Psoas muscle (tissue), 8 donors: ENCODE results near the gene NFATC1. TPM values are rescaled to one million over a fixed set of nuclear protein-coding genes. Genes with fewer than 3 reads are reported as not detected.

Source experiments
- ATAC-seq, 4 donors: fragments of 200-7000 bp; cut with Tn5 transposase; one replicate each; pipeline ENCODE4 v1.9.1; 2020; ENCODE audit warnings: moderate library complexity in 3 of 4, mild to moderate bottlenecking in 2 of 4
- DNase-seq, 2 donors: peaks; one replicate each; pipeline ENCODE4 v3.0.0-alpha.2; 2020
- H3K27ac ChIP-seq: fragments of 200-600 bp; one replicate; pipeline ENCODE4 v1.8.0; 2022
- H3K27me3 ChIP-seq, 3 donors: fragments of 200-600 bp in 1 of 3; one replicate each; pipeline versions ENCODE4 v1.6.1 to v1.8.0; 2013 to 2022; ENCODE audit warnings: low read length in 2 of 3, mild to moderate bottlenecking in 2 of 3, moderate library complexity in 1 of 3; ENCODE audit not compliant: insufficient read depth in 3 of 3
- H3K36me3 ChIP-seq, 2 donors: fragments of 200-600 bp in 1 of 2; one replicate each; pipeline versions ENCODE4 v1.6.1 to v1.8.0; 2013 to 2022; ENCODE audit warnings: low read depth in 1 of 2, mild to moderate bottlenecking in 1 of 2, moderate library complexity in 1 of 2; ENCODE audit not compliant: insufficient read depth in 1 of 2
- H3K4me1 ChIP-seq: fragments of 200-600 bp; one replicate; pipeline ENCODE4 v1.8.0; 2022
- H3K4me3 ChIP-seq: fragments of 200-600 bp; one replicate; pipeline ENCODE4 v1.8.0; 2022; ENCODE audit warnings: mild to moderate bottlenecking
- H3K9me3 ChIP-seq: fragments of 200-600 bp; one replicate; pipeline ENCODE4 v1.8.0; 2022
- WGBS, 3 donors: extraction: QIAGEN DNeasy Blood & Tissue Kit; methylation state at CpG; one replicate each; pipeline versions ENCODE4 v1.1.6 to v1.1.7; 2013; 5-methylcytosine and 5-hydroxymethylcytosine counted together
- intact Hi-C, 2 donors: fragments of 100-400 bp; cut with DNase I; formaldehyde crosslinking; loops; one replicate each; pipeline versions ENCODE4 v1.11.0 to v1.14.2; 2022
- polyA plus RNA-seq, 3 donors: library from polyadenylated mRNA; stranded (reverse); fragments of 200-250 nt; gene quantifications; one replicate each; pipeline ENCODE4 v1.2.3, GENCODE V29; 2013
- total RNA-seq, 4 donors: library from RNA; stranded (reverse); fragmentation: NEBNext Ultra II Directional in 2 of 4; extraction: Animal tissue kit (Norgen Biotek cat#: 25700) in 2 of 4; gene quantifications; one replicate each; pipeline versions ENCODE4 v1.2.1 to v1.2.4, GENCODE V29; 2021 to 2023
- TF ChIP-seq, protein P1 (sequence below): fragments of 200-600 bp; IDR thresholded peaks from one replicate; pipeline ENCODE4 v1.8.0; 2022; ENCODE audit warnings: antibody characterized with exemption
- donor health status: healthy with polysubstance abuse.
- donor health status: DM: no; HTN: no; CAD: no; lungs with moderate emphysema.
- donor health status: Bipolar disorder and iron deficiency.
- donor health status: healthy.
- donor health status: DM: yes; HTN: yes; CAD: no.
- donor health status: DM: no; HTN: no; CAD: no.
- donor health status: DM: no; HTN: no; CAD: no.
- donor health status: DM: yes; HTN: yes; CAD: no.

NFATC1 gene
- total and polyA plus RNA-seq, 7 donors = 3.0 to 28.7 (median 21.0) TPM

DNA sequence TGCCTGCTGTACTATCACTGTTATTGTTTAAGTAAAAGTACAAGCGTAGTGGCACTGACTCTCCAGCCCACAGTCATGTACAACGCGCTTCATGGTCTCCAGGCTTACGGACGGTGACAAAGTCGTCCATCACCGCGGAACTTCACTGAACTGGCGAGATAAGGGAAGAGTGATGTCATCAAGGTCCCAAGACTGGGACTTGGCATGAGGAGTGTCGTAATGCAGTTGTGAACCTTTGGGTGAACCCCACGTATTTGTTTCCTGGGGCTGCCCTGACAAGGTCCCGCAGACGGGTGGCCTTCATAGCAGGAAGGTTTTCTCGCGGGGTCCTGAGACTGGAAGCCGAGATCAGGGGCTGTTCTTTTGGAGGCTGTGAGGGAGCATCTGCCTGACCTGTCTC, 17.3 kb downstream of the NFATC1 start:
- intact Hi-C loops = no loop called here
- H3K36me3 ChIP-seq = peaks cover 0 to 30% of the 10 kb centered on the region in 2 donors
- no peaks in the 10 kb centered on the region for H3K9me3 ChIP-seq
- H3K4me1 ChIP-seq = peaks cover 15% of the 10 kb centered on the region
- no peak for DNase-seq
- TF ChIP-seq, protein P1, sequence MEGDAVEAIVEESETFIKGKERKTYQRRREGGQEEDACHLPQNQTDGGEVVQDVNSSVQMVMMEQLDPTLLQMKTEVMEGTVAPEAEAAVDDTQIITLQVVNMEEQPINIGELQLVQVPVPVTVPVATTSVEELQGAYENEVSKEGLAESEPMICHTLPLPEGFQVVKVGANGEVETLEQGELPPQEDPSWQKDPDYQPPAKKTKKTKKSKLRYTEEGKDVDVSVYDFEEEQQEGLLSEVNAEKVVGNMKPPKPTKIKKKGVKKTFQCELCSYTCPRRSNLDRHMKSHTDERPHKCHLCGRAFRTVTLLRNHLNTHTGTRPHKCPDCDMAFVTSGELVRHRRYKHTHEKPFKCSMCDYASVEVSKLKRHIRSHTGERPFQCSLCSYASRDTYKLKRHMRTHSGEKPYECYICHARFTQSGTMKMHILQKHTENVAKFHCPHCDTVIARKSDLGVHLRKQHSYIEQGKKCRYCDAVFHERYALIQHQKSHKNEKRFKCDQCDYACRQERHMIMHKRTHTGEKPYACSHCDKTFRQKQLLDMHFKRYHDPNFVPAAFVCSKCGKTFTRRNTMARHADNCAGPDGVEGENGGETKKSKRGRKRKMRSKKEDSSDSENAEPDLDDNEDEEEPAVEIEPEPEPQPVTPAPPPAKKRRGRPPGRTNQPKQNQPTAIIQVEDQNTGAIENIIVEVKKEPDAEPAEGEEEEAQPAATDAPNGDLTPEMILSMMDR = no peak
- no peak for ATAC-seq
- H3K27me3 ChIP-seq = no peaks in the 10 kb centered on the region
- no peak overlapping the region for H3K4me3 ChIP-seq
- no peak overlapping the region for H3K27ac ChIP-seq
- WGBS, 3 donors = 91 to 93% (median 92%) methylated on average over 16 of the region's 16 CpGs

DNA sequence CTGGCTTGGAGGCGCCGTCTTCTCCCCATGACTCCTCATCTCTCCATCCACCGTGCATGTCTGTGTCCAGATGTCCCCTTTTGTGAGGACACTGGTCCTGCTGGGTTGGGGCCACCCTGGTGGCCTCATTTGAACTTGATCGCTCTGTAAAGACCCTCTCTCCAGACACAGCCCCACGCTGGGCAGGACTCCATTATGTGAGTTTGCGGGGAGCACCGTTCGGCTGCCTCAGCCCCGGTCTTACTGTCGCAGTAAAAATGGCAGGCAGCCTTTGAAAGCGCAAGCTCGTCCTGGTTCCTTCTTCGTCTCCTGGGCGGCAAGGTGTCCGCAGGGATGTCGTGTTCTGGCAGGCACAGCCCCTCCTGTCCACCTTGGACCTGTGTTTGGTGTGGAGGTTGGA, 17.7 kb downstream of the NFATC1 start:
- Histone ChIP-seq H3K27me3 (no peaks in the 10 kb centered on the region), H3K9me3 (no peaks in the 10 kb centered on the region), H3K4me1 (peaks cover 15% of the 10 kb centered on the region), H3K27ac (no peak overlapping the region), H3K36me3 (peaks cover 0 to 30% of the 10 kb centered on the region in 2 donors), H3K4me3 (no peak overlapping the region)
- ATAC-seq = no peak
- WGBS, 3 donors = 91 to 92% (median 92%) methylated on average over 16 of the region's 16 CpGs
- intact Hi-C loops = no loop called here
- DNase-seq = peak; percentile 6 to 41
- TF ChIP-seq, protein P1 = no peak

DNA sequence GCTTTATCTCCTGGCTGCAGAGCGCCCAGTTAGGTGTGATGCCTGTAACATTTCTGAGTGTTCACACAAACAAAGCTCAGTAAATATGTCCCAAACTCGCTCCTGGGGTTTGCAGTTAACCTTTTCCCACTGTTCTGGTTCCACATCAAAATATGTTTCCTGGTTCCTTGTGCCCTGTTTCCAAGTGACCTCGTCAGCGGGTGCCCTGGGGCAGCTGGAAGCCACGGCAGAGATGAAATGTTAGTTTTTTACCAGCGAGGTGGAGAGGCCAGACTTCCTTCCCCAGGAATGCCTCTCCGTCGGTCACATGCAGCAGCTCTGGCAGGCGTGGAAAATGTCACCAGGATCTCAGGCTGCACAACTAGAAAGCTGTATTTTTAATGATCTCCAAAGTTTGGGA, 18.2 kb downstream of the NFATC1 start:
- Histone ChIP-seq H3K27me3 (no peaks in the 10 kb centered on the region), H3K4me3 (no peak overlapping the region), H3K36me3 (peaks cover 0 to 30% of the 10 kb centered on the region in 2 donors), H3K27ac (no peak overlapping the region), H3K4me1 (peaks cover 15% of the 10 kb centered on the region), H3K9me3 (no peaks in the 10 kb centered on the region)
- no peak for ATAC-seq
- intact Hi-C loops = no loop called here
- DNase-seq = peak; percentile 8 to 46
- TF ChIP-seq, protein P1 = no peak
- WGBS, 3 donors = 37 to 58% (median 47%) methylated on average over 9 of the region's 9 CpGs

DNA sequence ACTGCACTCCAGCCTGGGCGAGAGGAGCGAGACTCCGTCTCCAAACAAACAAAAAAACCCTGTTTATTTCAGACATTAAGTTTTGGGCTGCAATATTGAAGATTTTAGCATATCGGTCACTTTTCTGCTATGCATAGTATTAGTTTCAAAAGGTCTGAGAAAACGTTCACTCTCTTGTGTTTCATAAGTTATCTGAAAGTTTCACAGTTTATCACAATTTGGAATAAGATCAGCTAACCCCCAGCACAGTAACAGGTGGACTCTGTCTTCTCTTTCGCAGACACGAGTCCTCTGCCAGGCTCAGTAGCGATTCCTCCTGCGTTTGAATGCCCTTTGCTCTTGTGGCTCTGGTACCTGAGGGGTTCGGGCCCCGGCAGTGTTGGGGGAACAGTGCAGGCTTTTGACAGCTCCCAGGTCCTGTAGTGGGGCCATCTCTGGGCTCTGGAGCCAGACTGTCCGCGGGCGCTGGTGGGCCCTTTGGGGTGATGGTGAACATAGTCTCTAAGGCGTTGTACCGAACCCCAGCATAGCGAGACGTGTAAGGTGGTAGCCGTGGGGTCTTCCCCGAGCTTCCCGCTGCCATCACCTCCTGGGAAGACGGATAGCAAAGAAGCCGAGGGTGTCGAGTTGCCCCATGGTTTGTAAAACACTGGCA, 20.4 kb downstream of the NFATC1 start:
- peak in 2 of 4 donors; percentile 12 to 25 for ATAC-seq

More for the DNA sequence above, 20.4 kb downstream of the NFATC1 start:
- peaks cover 0 to 21% of the 10 kb centered on the region in 2 donors for H3K36me3 ChIP-seq
- intact Hi-C loops = no loop called here
- no peaks in the 10 kb centered on the region for H3K9me3 ChIP-seq
- TF ChIP-seq, protein P1 = no peak
- H3K27ac ChIP-seq = no peak overlapping the region
- H3K4me3 ChIP-seq = no peak overlapping the region
- WGBS, 3 donors = 66 to 77% (median 67%) methylated on average over 24 of the region's 24 CpGs
- peaks cover 15% of the 10 kb centered on the region for H3K4me1 ChIP-seq
- DNase-seq = peak; percentile 4 to 36
- no peaks in the 10 kb centered on the region for H3K27me3 ChIP-seq
